IMR-90 (cell line): ENCODE measurements around the gene ANO1. TPM values are rescaled to one million over a fixed set of nuclear protein-coding genes. Genes with fewer than 3 reads are reported as not detected.

Experiments used
- ATAC-seq: fragments of 200-7000 bp; cut with Tn5 transposase; 2 replicates; pipeline ENCODE4 v1.9.1; 2020; ENCODE audit warnings: low read depth, mild to moderate bottlenecking, moderate library complexity
- BruUV-seq: library from RNA; stranded (reverse); fragments of 400-500 nt; replicated peaks from 2 replicates; lab custom pipeline; 2021; lab: Mats Ljungman, UMichigan
- CTCF ChIA-PET: fragments of 300-600 bp; formaldehyde crosslinking; extraction: SDS; loops from one replicate; lab custom pipeline; 2021; ENCODE audit warnings: antibody characterized with exemption; lab: Yijun Ruan, JAX
- POLR2A ChIA-PET: fragments of 300-600 bp; sonication (Branson Sonifier 250); formaldehyde crosslinking; loops from one replicate; lab custom pipeline; 2022; ENCODE audit warnings: antibody characterized with exemption; ENCODE audit not compliant: unreplicated experiment; lab: Charles Lee
- DNase-seq: peaks from one replicate; pipeline ENCODE4 v3.0.0; 2013
- H2AFZ ChIP-seq: replicated peaks from 2 replicates; pipeline ENCODE3; 2013; ENCODE audit warnings: low read length, mild to moderate bottlenecking; ENCODE audit not compliant: poor library complexity
- H2AK5ac ChIP-seq: 2 replicates; pipeline ENCODE4 v1.6.1; 2013; ENCODE audit warnings: low read depth, low read length, inconsistent platforms
- H2AK9ac ChIP-seq: replicated peaks from 2 replicates; pipeline ENCODE3; 2013; ENCODE audit warnings: mild to moderate bottlenecking, low read depth, low read length, moderate library complexity; ENCODE audit not compliant: poor library complexity
- H2BK120ac ChIP-seq: 2 replicates; pipeline ENCODE4 v1.6.1; 2013; ENCODE audit warnings: low read depth, low read length, inconsistent platforms
- H2BK15ac ChIP-seq: 3 replicates; pipeline ENCODE4 v1.6.1; 2013; ENCODE audit warnings: low read depth, low read length, inconsistent platforms
- H2BK20ac ChIP-seq: 2 replicates; pipeline ENCODE4 v1.6.1; 2013; ENCODE audit warnings: low read depth, mild to moderate bottlenecking, inconsistent platforms, low read length, moderate library complexity
- H2BK5ac ChIP-seq: 2 replicates; pipeline ENCODE4 v1.6.1; 2013; ENCODE audit warnings: mild to moderate bottlenecking, low read depth, low read length, inconsistent platforms; ENCODE audit not compliant: poor library complexity, severe bottlenecking
- H3K14ac ChIP-seq: replicated peaks from 2 replicates; pipeline ENCODE4 v1.6.1; 2013; ENCODE audit warnings: low read depth, low read length, inconsistent platforms
- H3K18ac ChIP-seq: 2 replicates; pipeline ENCODE4 v1.6.1; 2013; ENCODE audit warnings: low read depth, low read length, control low read depth
- H3K23ac ChIP-seq: 2 replicates; pipeline ENCODE4 v1.6.1; 2013; ENCODE audit warnings: low read depth, low read length, inconsistent platforms
- H3K27ac ChIP-seq: 2 replicates; pipeline ENCODE4 v1.5.1; 2013; ENCODE audit warnings: mild to moderate bottlenecking, control low read depth, low read length; ENCODE audit not compliant: insufficient read depth
- H3K27me3 ChIP-seq: 2 replicates; pipeline ENCODE4 v1.6.1; 2013; ENCODE audit warnings: low read length; ENCODE audit not compliant: control insufficient read depth, insufficient read depth
- H3K36me3 ChIP-seq: 2 replicates; pipeline ENCODE4 v1.6.1; 2013; ENCODE audit warnings: low read length, mixed read lengths; ENCODE audit not compliant: control insufficient read depth, insufficient read depth
- H3K4ac ChIP-seq: 2 replicates; pipeline ENCODE4 v1.6.1; 2013; ENCODE audit warnings: low read depth, low read length, inconsistent platforms
- H3K4me1 ChIP-seq: 2 replicates; pipeline ENCODE4 v1.6.1; 2013; ENCODE audit warnings: low read length, mixed read lengths; ENCODE audit not compliant: control insufficient read depth, insufficient read depth
- H3K4me2 ChIP-seq: 2 replicates; pipeline ENCODE4 v1.6.1; 2013; ENCODE audit warnings: low read depth, mild to moderate bottlenecking, control low read depth, low read length, moderate library complexity
- H3K4me3 ChIP-seq: 2 replicates; pipeline ENCODE4 v1.5.1; 2013; ENCODE audit warnings: low read depth, mild to moderate bottlenecking, control low read depth, low read length, moderate library complexity; ENCODE audit not compliant: insufficient read depth
- H3K56ac ChIP-seq: 2 replicates; pipeline ENCODE4 v1.6.1; 2013; ENCODE audit warnings: low read length, inconsistent platforms; ENCODE audit not compliant: insufficient read depth; ENCODE audit errors: extremely low read depth
- H3K79me1 ChIP-seq, 2 experiments: 2 replicates each; pipeline ENCODE4 v1.6.1; 2013; ENCODE audit warnings: low read length in 2 of 2, inconsistent platforms in 1 of 2, low read depth in 1 of 2
- H3K9ac ChIP-seq: 2 replicates; pipeline ENCODE4 v1.6.1; 2013; ENCODE audit warnings: low read depth, low read length, control low read depth
- H3K9me1 ChIP-seq: 2 replicates; pipeline ENCODE4 v1.6.1; 2013; ENCODE audit warnings: low read length, inconsistent platforms; ENCODE audit not compliant: insufficient read depth
- H3K9me3 ChIP-seq: 2 replicates; pipeline ENCODE4 v1.6.1; 2013; ENCODE audit warnings: low read length; ENCODE audit not compliant: control insufficient read depth, insufficient read depth
- H4K20me1 ChIP-seq: 2 replicates; pipeline ENCODE4 v1.6.1; 2013; ENCODE audit warnings: low read length, inconsistent platforms; ENCODE audit not compliant: insufficient read depth
- H4K5ac ChIP-seq: 2 replicates; pipeline ENCODE4 v1.6.1; 2013; ENCODE audit warnings: mild to moderate bottlenecking, low read depth, low read length, control low read depth
- H4K8ac ChIP-seq, 2 experiments: 2 replicates each; pipeline ENCODE4 v1.6.1; 2013; ENCODE audit warnings: low read depth in 2 of 2, low read length in 2 of 2, control low read depth in 1 of 2, inconsistent platforms in 1 of 2
- H4K91ac ChIP-seq: 2 replicates; pipeline ENCODE4 v1.6.1; 2013; ENCODE audit warnings: low read depth, low read length, inconsistent platforms; ENCODE audit not compliant: insufficient read depth
- CEBPB ChIP-seq: IDR thresholded peaks from 2 replicates; pipeline ENCODE4 v1.6.1; 2012; ENCODE audit warnings: low read depth, low read length, improper control_type of control experiment
- CHD1 ChIP-seq: IDR thresholded peaks from 2 replicates; pipeline ENCODE4 v1.6.1; 2012; ENCODE audit warnings: low read depth, low read length, improper control_type of control experiment
- FOS ChIP-seq: fragments of 150-350 bp; IDR thresholded peaks from 2 replicates; pipeline ENCODE4 v1.6.1; 2016; ENCODE audit warnings: low read depth, low read length
- MAFK ChIP-seq: IDR thresholded peaks from 2 replicates; pipeline ENCODE4 v1.6.1; 2012; ENCODE audit warnings: low read depth, low read length, improper control_type of control experiment
- MAZ ChIP-seq: IDR thresholded peaks from 2 replicates; pipeline ENCODE4 v1.6.1; 2012; ENCODE audit warnings: low read depth, mild to moderate bottlenecking, low read length, improper control_type of control experiment, moderate library complexity, borderline replicate concordance
- MXI1 ChIP-seq: IDR thresholded peaks from 2 replicates; pipeline ENCODE4 v1.6.1; 2012; ENCODE audit warnings: low read depth, mild to moderate bottlenecking, low read length, moderate library complexity, borderline replicate concordance
- POLR2A ChIP-seq: IDR thresholded peaks from 2 replicates; pipeline ENCODE4 v1.6.1; 2012; ENCODE audit warnings: mild to moderate bottlenecking, low read depth, low read length
- RAD21 ChIP-seq: IDR thresholded peaks from 2 replicates; pipeline ENCODE4 v1.6.1; 2012; ENCODE audit warnings: low read length, improper control_type of control experiment
- RCOR1 ChIP-seq: IDR thresholded peaks from 2 replicates; pipeline ENCODE4 v1.6.1; 2012; ENCODE audit warnings: mild to moderate bottlenecking, low read length, improper control_type of control experiment; ENCODE audit not compliant: insufficient replicate concordance
- RFX5 ChIP-seq: IDR thresholded peaks from 2 replicates; pipeline ENCODE4 v1.8.0; 2012; ENCODE audit warnings: low read depth, mild to moderate bottlenecking, low read length, moderate library complexity
- SMC3 ChIP-seq: fragments of 150-350 bp; IDR thresholded peaks from 2 replicates; pipeline ENCODE4 v1.6.1; 2016; ENCODE audit warnings: low read depth, mild to moderate bottlenecking, antibody characterized with exemption, low read length, moderate library complexity
- WGBS, 2 experiments: methylation state at CpG; one replicate each; pipeline versions ENCODE4 v1.1.5 to v1.1.7; 2013; ENCODE audit warnings: missing lambda C conversion rate in 2 of 2; ENCODE audit not compliant: insufficient read length in 1 of 2; ENCODE audit errors: extremely low coverage in 2 of 2; 5-methylcytosine and 5-hydroxymethylcytosine counted together
- dilution Hi-C: fragments of 300-500 bp; cut with HindIII; formaldehyde crosslinking; loops from one replicate; pipeline ENCODE4 v1.14.3; 2018; ENCODE audit warnings: low sequenced_read_pairs; ENCODE audit not compliant: unreplicated experiment
- in situ Hi-C: fragments of 300-500 bp; cut with MboI; formaldehyde crosslinking; loops from 3 replicates; pipeline ENCODE4 v1.14.3; 2019; ENCODE audit warnings: low sequenced_read_pairs, inconsistent platforms, mixed read lengths
- intact Hi-C: fragments of 100-400 bp; cut with micrococcal nuclease; formaldehyde crosslinking; loops from 2 replicates; pipeline ENCODE4 v1.10.0; 2022
- polyA plus RNA-seq, 3 experiments: library from polyadenylated mRNA; depleted of rRNA; stranded (reverse); fragments of >200 nt; gene quantifications; 2 replicates each; pipeline ENCODE4 v1.2.3, GENCODE V29; 2012; ENCODE audit warnings: low replicate concordance in 1 of 3
- total RNA-seq: library from RNA; depleted of rRNA; stranded (reverse); fragments of >200 nt; gene quantifications from 2 replicates; pipeline ENCODE4 v1.2.3, GENCODE V29; 2012
- TF ChIP-seq, protein P1 (sequence below): fragments of 150-350 bp; IDR thresholded peaks from 2 replicates; pipeline ENCODE4 v1.6.1; 2016; ENCODE audit warnings: low read depth, mild to moderate bottlenecking, low read length, moderate library complexity, borderline replicate concordance
- TF ChIP-seq, protein P2 (sequence below): conservative IDR thresholded peaks from 2 replicates; pipeline ENCODE4 v1.5.1; 2012; ENCODE audit warnings: mild to moderate bottlenecking, low read depth, low read length, improper control_type of control experiment
- TF ChIP-seq, protein P3 (sequence below): fragments of 150-350 bp; IDR thresholded peaks from 2 replicates; pipeline ENCODE4 v1.6.1; 2017; ENCODE audit warnings: mild to moderate bottlenecking, antibody characterized with exemption, low read length, low read depth

The ANO1 gene
- total and polyA plus RNA-seq, 2 of the 4 experiments (the other 2 are of a cell fraction), result 4.1 to 10.7 TPM

DNA sequence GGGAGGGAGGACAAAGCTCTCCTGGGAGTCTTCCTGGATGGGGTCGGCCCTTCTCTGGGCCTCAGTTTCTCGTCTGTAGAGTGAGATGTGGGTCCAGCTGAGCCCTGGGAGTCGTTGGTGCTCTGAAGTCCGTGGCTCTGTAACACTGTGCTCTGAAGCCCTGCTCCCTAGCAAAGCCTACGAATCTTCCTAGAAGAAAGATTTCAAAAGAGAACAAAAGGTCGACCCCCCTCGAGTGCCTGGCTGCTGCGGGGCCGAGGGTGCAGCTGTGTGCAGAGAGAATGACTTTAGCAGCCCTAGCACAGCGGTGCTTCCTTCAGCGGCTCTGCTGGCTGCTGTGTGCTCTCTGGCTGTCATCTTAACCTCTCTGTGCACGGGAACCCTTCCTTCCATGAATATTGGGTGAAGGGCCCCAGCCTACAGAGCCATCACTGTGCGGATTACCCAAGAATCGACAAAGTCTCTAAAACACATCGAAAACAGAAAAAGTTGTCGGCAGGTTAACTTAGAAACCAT, 10.7 kb downstream of the ANO1 start:
- H2BK5ac ChIP-seq, result no peak overlapping the region
- no peak overlapping the region for H2AFZ ChIP-seq
- H4K91ac ChIP-seq, result no peak overlapping the region
- H4K5ac ChIP-seq, result no peak overlapping the region
- no peak overlapping the region for H3K23ac ChIP-seq
- 77% methylated on average over 6 of the region's 16 CpGs; no CpG with 5 or more reads in 1 of the 2 experiments for WGBS, 2 experiments
- H4K20me1 ChIP-seq, result 0 out of 2 replicates have a peak, but pooled peaks cover 8% of the 10 kb centered on the region
- H3K27ac ChIP-seq, result no peak overlapping the region
- H3K14ac ChIP-seq, result no peak overlapping the region
- ChIA-PET CTCF (no interaction called here), POLR2A (no interaction called here)
- dilution Hi-C loops, result no loop called here
- H3K4me1 ChIP-seq, result peaks cover 7% of the 10 kb centered on the region; the same call in 1 of the 2 replicates
- no peaks in the 10 kb centered on the region for H3K27me3 ChIP-seq
- no peak overlapping the region for H2AK5ac ChIP-seq
- no peak overlapping the region for H3K18ac ChIP-seq
- no peak overlapping the region for H2BK20ac ChIP-seq
- peaks cover 0 to 33% of the 10 kb centered on the region in 2 experiments; a peak in 2 of 4 replicates for H3K79me1 ChIP-seq
- H3K56ac ChIP-seq, result no peak overlapping the region
- BruUV-seq, result no TSS peak
- H3K4me3 ChIP-seq, result no peak overlapping the region
- H2BK15ac ChIP-seq, result no peak overlapping the region
- peaks cover 1% of the 10 kb centered on the region; the same call in 1 of the 2 replicates for H3K36me3 ChIP-seq
- no peak overlapping the region for H2AK9ac ChIP-seq
- no peak overlapping the region for H3K4me2 ChIP-seq
- no peak overlapping the region for H3K9ac ChIP-seq
- H3K9me3 ChIP-seq, result peaks cover 3% of the 10 kb centered on the region
- no peak for DNase-seq
- ATAC-seq, result no peak
- intact Hi-C loops, result no loop called here
- in situ Hi-C loops, result no loop called here
- H3K9me1 ChIP-seq, result peaks cover 6% of the 10 kb centered on the region; the same call in 1 of the 2 replicates
- no peak overlapping the region for H4K8ac ChIP-seq
- TF ChIP-seq, protein P1, sequence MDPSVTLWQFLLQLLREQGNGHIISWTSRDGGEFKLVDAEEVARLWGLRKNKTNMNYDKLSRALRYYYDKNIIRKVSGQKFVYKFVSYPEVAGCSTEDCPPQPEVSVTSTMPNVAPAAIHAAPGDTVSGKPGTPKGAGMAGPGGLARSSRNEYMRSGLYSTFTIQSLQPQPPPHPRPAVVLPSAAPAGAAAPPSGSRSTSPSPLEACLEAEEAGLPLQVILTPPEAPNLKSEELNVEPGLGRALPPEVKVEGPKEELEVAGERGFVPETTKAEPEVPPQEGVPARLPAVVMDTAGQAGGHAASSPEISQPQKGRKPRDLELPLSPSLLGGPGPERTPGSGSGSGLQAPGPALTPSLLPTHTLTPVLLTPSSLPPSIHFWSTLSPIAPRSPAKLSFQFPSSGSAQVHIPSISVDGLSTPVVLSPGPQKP, result no peak
- TF ChIP-seq, protein P2, sequence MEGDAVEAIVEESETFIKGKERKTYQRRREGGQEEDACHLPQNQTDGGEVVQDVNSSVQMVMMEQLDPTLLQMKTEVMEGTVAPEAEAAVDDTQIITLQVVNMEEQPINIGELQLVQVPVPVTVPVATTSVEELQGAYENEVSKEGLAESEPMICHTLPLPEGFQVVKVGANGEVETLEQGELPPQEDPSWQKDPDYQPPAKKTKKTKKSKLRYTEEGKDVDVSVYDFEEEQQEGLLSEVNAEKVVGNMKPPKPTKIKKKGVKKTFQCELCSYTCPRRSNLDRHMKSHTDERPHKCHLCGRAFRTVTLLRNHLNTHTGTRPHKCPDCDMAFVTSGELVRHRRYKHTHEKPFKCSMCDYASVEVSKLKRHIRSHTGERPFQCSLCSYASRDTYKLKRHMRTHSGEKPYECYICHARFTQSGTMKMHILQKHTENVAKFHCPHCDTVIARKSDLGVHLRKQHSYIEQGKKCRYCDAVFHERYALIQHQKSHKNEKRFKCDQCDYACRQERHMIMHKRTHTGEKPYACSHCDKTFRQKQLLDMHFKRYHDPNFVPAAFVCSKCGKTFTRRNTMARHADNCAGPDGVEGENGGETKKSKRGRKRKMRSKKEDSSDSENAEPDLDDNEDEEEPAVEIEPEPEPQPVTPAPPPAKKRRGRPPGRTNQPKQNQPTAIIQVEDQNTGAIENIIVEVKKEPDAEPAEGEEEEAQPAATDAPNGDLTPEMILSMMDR, result no peak
- no peak for TF ChIP-seq CEBPB
- TF ChIP-seq MAFK, result no peak
- TF ChIP-seq POLR2A, result no peak
- no peak for TF ChIP-seq MAZ
- no peak for TF ChIP-seq MXI1
- TF ChIP-seq FOS, result no peak
- no peak for TF ChIP-seq CHD1
- no peak for TF ChIP-seq RCOR1
- TF ChIP-seq SMC3, result no peak
- no peak for TF ChIP-seq RAD21
- TF ChIP-seq, protein P3, sequence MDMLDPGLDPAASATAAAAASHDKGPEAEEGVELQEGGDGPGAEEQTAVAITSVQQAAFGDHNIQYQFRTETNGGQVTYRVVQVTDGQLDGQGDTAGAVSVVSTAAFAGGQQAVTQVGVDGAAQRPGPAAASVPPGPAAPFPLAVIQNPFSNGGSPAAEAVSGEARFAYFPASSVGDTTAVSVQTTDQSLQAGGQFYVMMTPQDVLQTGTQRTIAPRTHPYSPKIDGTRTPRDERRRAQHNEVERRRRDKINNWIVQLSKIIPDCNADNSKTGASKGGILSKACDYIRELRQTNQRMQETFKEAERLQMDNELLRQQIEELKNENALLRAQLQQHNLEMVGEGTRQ, result no peak
- TF ChIP-seq RFX5, result no peak
- no peak overlapping the region for H2BK120ac ChIP-seq
- no peak overlapping the region for H3K4ac ChIP-seq
